Central memory CD8-positive, alpha-beta T cell (primary cell): ENCODE measurements around the gene ADAM29.
"Not testable (repeated sequence)": the region's sequence is repeated elsewhere in the genome, so short reads cannot be mapped to it uniquely, and the experiment has no call there.

Source experiments
- ATAC-seq: fragments of 150-1000 bp; cut with Tn5 transposase; replicated peaks from 2 replicates; pipeline ENCODE4 v1.10.0; 2022; ENCODE audit warnings: mild to moderate bottlenecking, moderate FRiP score, moderate number of reproducible peaks; ENCODE audit not compliant: poor library complexity, severe bottlenecking; ENCODE audit errors: extremely low read depth
- DNase-seq, 2 donors: peaks; one replicate each; pipeline ENCODE4 v3.0.0; 2021; ENCODE audit warnings: low spot score in 2 of 2
- H3K27ac Mint-ChIP-seq: one replicate; pipeline ENCODE4 v1.8.0; 2022; ENCODE audit warnings: low read depth, mild to moderate bottlenecking, moderate library complexity, mixed read lengths
- H3K27me3 Mint-ChIP-seq: one replicate; pipeline ENCODE4 v1.8.0; 2022; ENCODE audit warnings: mixed read lengths
- H3K36me3 Mint-ChIP-seq: one replicate; pipeline ENCODE4 v1.8.0; 2022; ENCODE audit warnings: mild to moderate bottlenecking, moderate library complexity, mixed read lengths; ENCODE audit not compliant: insufficient read depth
- H3K4me1 Mint-ChIP-seq: one replicate; pipeline ENCODE4 v1.8.0; 2022; ENCODE audit warnings: mixed read lengths
- H3K4me3 Mint-ChIP-seq: one replicate; pipeline ENCODE4 v1.8.0; 2022; ENCODE audit warnings: mild to moderate bottlenecking, moderate library complexity, mixed read lengths
- H3K9me3 Mint-ChIP-seq: one replicate; pipeline ENCODE4 v1.8.0; 2022; ENCODE audit warnings: mixed read lengths

Gene ADAM29

GRCh38 chr4:174983128-174983750, 65.1 kb downstream of the ADAM29 start:
- Mint-ChIP-seq H3K36me3 (no peaks in the 10 kb centered on the region), H3K4me1 (no peaks in the 10 kb centered on the region), H3K9me3 (peaks cover 33% of the 10 kb centered on the region), H3K27me3 (no peaks in the 10 kb centered on the region), H3K4me3 (no peak overlapping the region), H3K27ac (no peak overlapping the region)
- DNase-seq = no peak
- no peak for ATAC-seq

GRCh38 chr4:174983870-174984269, 65.7 kb downstream of the ADAM29 start:
- not testable (repeated sequence) for H3K27me3 Mint-ChIP-seq, H3K27ac Mint-ChIP-seq, ATAC-seq, DNase-seq, H3K4me3 Mint-ChIP-seq, H3K36me3 Mint-ChIP-seq, H3K4me1 Mint-ChIP-seq
- H3K9me3 Mint-ChIP-seq = peaks cover 33% of the 10 kb centered on the region

GRCh38 chr4:174989791-174990190, 71.6 kb downstream of the ADAM29 start:
- H3K4me1 Mint-ChIP-seq = no peaks in the 10 kb centered on the region
- H3K4me3 Mint-ChIP-seq = no peak overlapping the region
- peaks cover 36% of the 10 kb centered on the region for H3K9me3 Mint-ChIP-seq
- H3K27ac Mint-ChIP-seq = no peak overlapping the region
- DNase-seq (no peak), ATAC-seq (no peak)
- H3K36me3 Mint-ChIP-seq = no peaks in the 10 kb centered on the region
- H3K27me3 Mint-ChIP-seq = no peaks in the 10 kb centered on the region

GRCh38 chr4:174993916-174994315, 75.8 kb downstream of the ADAM29 start:
- no peak for ATAC-seq
- H3K4me3 Mint-ChIP-seq = no peak overlapping the region
- no peak for DNase-seq
- no peaks in the 10 kb centered on the region for H3K4me1 Mint-ChIP-seq
- H3K9me3 Mint-ChIP-seq = peaks cover 23% of the 10 kb centered on the region
- no peaks in the 10 kb centered on the region for H3K36me3 Mint-ChIP-seq
- no peaks in the 10 kb centered on the region for H3K27me3 Mint-ChIP-seq
- H3K27ac Mint-ChIP-seq = no peak overlapping the region

GRCh38 chr4:174996079-174996478, 77.9 kb downstream of the ADAM29 start:
- Mint-ChIP-seq H3K27me3 (no peaks in the 10 kb centered on the region), H3K4me3 (no peak overlapping the region), H3K27ac (no peak overlapping the region), H3K36me3 (no peaks in the 10 kb centered on the region), H3K9me3 (peaks cover 26% of the 10 kb centered on the region), H3K4me1 (no peaks in the 10 kb centered on the region)
- no peak for DNase-seq
- no peak for ATAC-seq

GRCh38 chr4:174999407-174999806, 81.2 kb downstream of the ADAM29 start:
- Mint-ChIP-seq H3K4me1 (no peaks in the 10 kb centered on the region), H3K4me3 (no peak overlapping the region), H3K36me3 (no peaks in the 10 kb centered on the region), H3K27ac (no peak overlapping the region), H3K9me3 (peaks cover 30% of the 10 kb centered on the region), H3K27me3 (no peaks in the 10 kb centered on the region)
- no peak for ATAC-seq
- DNase-seq = no peak

GRCh38 chr4:175017751-175018150, 99.6 kb downstream of the ADAM29 start:
- peaks cover 31% of the 10 kb centered on the region for H3K9me3 Mint-ChIP-seq
- no peak overlapping the region for H3K4me3 Mint-ChIP-seq
- DNase-seq = no peak
- H3K4me1 Mint-ChIP-seq = no peaks in the 10 kb centered on the region
- ATAC-seq = no peak
- H3K27ac Mint-ChIP-seq = no peak overlapping the region
- H3K27me3 Mint-ChIP-seq = no peaks in the 10 kb centered on the region
- no peaks in the 10 kb centered on the region for H3K36me3 Mint-ChIP-seq

GRCh38 chr4:175019447-175019846, 101.3 kb downstream of the ADAM29 start:
- H3K4me3 Mint-ChIP-seq, H3K36me3 Mint-ChIP-seq, H3K27me3 Mint-ChIP-seq, H3K4me1 Mint-ChIP-seq, ATAC-seq, DNase-seq, H3K27ac Mint-ChIP-seq: not testable (repeated sequence)
- peaks cover 28% of the 10 kb centered on the region for H3K9me3 Mint-ChIP-seq
